HepG2 (cell line): ENCODE results near the gene SUSD3. TPM values are rescaled to one million over a fixed set of nuclear protein-coding genes. Genes with fewer than 3 reads are reported as not detected.

Experiments
- ATAC-seq: fragments of 200-7000 bp; cut with Tn5 transposase; 3 replicates; pipeline ENCODE4 v1.9.1; 2020; ENCODE audit warnings: mild to moderate bottlenecking, moderate library complexity
- BruUV-seq: library from RNA; stranded (reverse); fragments of 400-500 nt; replicated peaks from 2 replicates; lab custom pipeline; 2021; lab: Mats Ljungman, UMichigan
- CTCF ChIA-PET: fragments of 300-600 bp; formaldehyde crosslinking; extraction: SDS; loops from one replicate; lab custom pipeline; 2021; ENCODE audit warnings: low total read pairs, inconsistent platforms, low intra/inter-chr PET ratio; lab: Yijun Ruan, JAX
- POLR2A ChIA-PET: fragments of 350-600 bp; sonication (Branson Sonifier 250); formaldehyde crosslinking; loops from one replicate; lab custom pipeline; 2020; ENCODE audit warnings: antibody characterized with exemption, inconsistent platforms; lab: Yijun Ruan, JAX
- DNase-seq: peaks from one replicate; pipeline ENCODE4 v3.0.0-alpha.2; 2015; ENCODE audit warnings: low spot score
- FAIRE-seq: peaks from 3 replicates; lab custom pipeline; 2011; peaks lifted over from hg19 to GRCh38; lab: Jason Lieb, UNC
- H2AFZ ChIP-seq: one replicate; pipeline ENCODE4 v1.6.1; 2011; ENCODE audit warnings: low read length, inconsistent platforms
- H3K27ac ChIP-seq: fragments of 300-600 bp; 3 replicates; pipeline ENCODE4 v1.8.0; 2011; ENCODE audit warnings: mixed run types, mild to moderate bottlenecking, mixed read lengths, low read length, inconsistent platforms; ENCODE audit not compliant: insufficient read depth; ENCODE audit errors: extremely low read length
- H3K27me3 ChIP-seq, 2 experiments: fragments of 200-600 bp in 1 of 2; 2 replicates in 1 of 2; 3 replicates in 1 of 2; pipeline versions ENCODE4 v1.6.0 to v1.8.0; 2011; ENCODE audit warnings: low read length in 2 of 2, mild to moderate bottlenecking in 2 of 2, moderate library complexity in 2 of 2, inconsistent platforms in 1 of 2; ENCODE audit not compliant: insufficient read depth in 2 of 2, control insufficient read depth in 1 of 2
- H3K36me3 ChIP-seq, 2 experiments: fragments of 200-600 bp in 1 of 2; replicated peaks in 1 of 2; 2 replicates in 1 of 2; 3 replicates in 1 of 2; pipeline versions ENCODE4 v1.5.1 to v1.8.0; 2011; ENCODE audit warnings: low read length in 2 of 2, inconsistent platforms in 1 of 2; ENCODE audit not compliant: insufficient read depth in 2 of 2, control insufficient read depth in 1 of 2
- H3K4me1 ChIP-seq: 2 replicates; pipeline ENCODE4 v1.5.1; 2012; ENCODE audit warnings: low read length, inconsistent platforms; ENCODE audit not compliant: insufficient read depth
- H3K4me2 ChIP-seq: 2 replicates; pipeline ENCODE4 v1.6.0; 2011; ENCODE audit warnings: low read depth, low read length, inconsistent platforms
- H3K4me3 ChIP-seq, 3 experiments: fragments of 200-600 bp in 1 of 3; sonication (generic), shearing (Covaris generic) in 1 of 3; replicated peaks in 1 of 3; 2 replicates each; pipeline ENCODE4 v1.5.1; 2011 to 2016; ENCODE audit warnings: low read length in 3 of 3, inconsistent platforms in 2 of 3, low read depth in 2 of 3, mild to moderate bottlenecking in 2 of 3, control low read depth in 1 of 3, mixed read lengths in 1 of 3; ENCODE audit not compliant: insufficient read depth in 1 of 3
- H3K79me2 ChIP-seq: one replicate; pipeline ENCODE4 v1.6.1; 2011; ENCODE audit warnings: low read length, inconsistent platforms; ENCODE audit not compliant: insufficient read depth
- H3K9ac ChIP-seq: 2 replicates; pipeline ENCODE4 v1.6.0; 2011; ENCODE audit warnings: mild to moderate bottlenecking, low read depth, low read length, inconsistent platforms; ENCODE audit not compliant: insufficient read depth
- H3K9me3 ChIP-seq: 2 replicates; pipeline ENCODE4 v1.5.1; 2012; ENCODE audit warnings: mild to moderate bottlenecking, low read length
- H4K20me1 ChIP-seq: 2 replicates; pipeline ENCODE4 v1.6.0; 2011; ENCODE audit warnings: inconsistent platforms, mild to moderate bottlenecking, low read length, moderate library complexity; ENCODE audit not compliant: insufficient read depth
- ATF7-NPFF ChIP-seq: sonication (generic); formaldehyde crosslinking; IDR thresholded peaks from 2 replicates; pipeline ENCODE4 v1.8.1; 2023; ENCODE audit warnings: mild to moderate bottlenecking, low read depth, missing genetic modification reagents, moderate library complexity
- FOSL2 ChIP-seq: sonication (generic); formaldehyde crosslinking; IDR thresholded peaks from 2 replicates; pipeline ENCODE4 v1.4.0; 2020; ENCODE audit warnings: missing genetic modification reagents
- FOXO1 ChIP-seq: sonication (generic); formaldehyde crosslinking; IDR thresholded peaks from 2 replicates; pipeline ENCODE4 v1.4.0; 2020; ENCODE audit warnings: missing genetic modification reagents
- HIVEP1 ChIP-seq: sonication (generic); formaldehyde crosslinking; IDR thresholded peaks from 2 replicates; pipeline ENCODE4 v1.4.0; 2020; ENCODE audit warnings: mild to moderate bottlenecking, missing genetic modification reagents
- NFYC ChIP-seq: IDR thresholded peaks from 2 replicates; pipeline ENCODE4 v1.6.1; 2016; ENCODE audit warnings: missing genetic modification reagents, missing compliant biosample characterization
- NR2F1 ChIP-seq, 2 experiments: fragments of 450-650 bp in 1 of 2; formaldehyde crosslinking in 1 of 2; IDR thresholded peaks; 2 replicates each; pipeline versions ENCODE4 v1.5.0 to v1.6.1; 2016 to 2020; ENCODE audit warnings: mild to moderate bottlenecking in 1 of 2, missing compliant biosample characterization in 1 of 2, missing genetic modification reagents in 1 of 2, moderate library complexity in 1 of 2
- NR2F6 ChIP-seq, 2 experiments: IDR thresholded peaks; 2 replicates each; pipeline ENCODE4 v1.6.1; 2016; ENCODE audit warnings: antibody characterized with exemption in 1 of 2, mild to moderate bottlenecking in 1 of 2
- RARA ChIP-seq: IDR thresholded peaks from 2 replicates; pipeline ENCODE4 v1.6.1; 2016; ENCODE audit warnings: missing genetic modification reagents, missing compliant biosample characterization
- SMARCE1 ChIP-seq: fragments of 450-650 bp; IDR thresholded peaks from 2 replicates; pipeline ENCODE4 v1.6.1; 2017; ENCODE audit warnings: borderline replicate concordance
- TEAD3 ChIP-seq: optimal IDR thresholded peaks from 2 replicates; pipeline ENCODE3; 2016; ENCODE audit warnings: borderline replicate concordance
- ZNF282 ChIP-seq: fragments of 450-650 bp; IDR thresholded peaks from 2 replicates; pipeline ENCODE4 v1.6.1; 2018; ENCODE audit not compliant: partially characterized antibody
- ZNF484 ChIP-seq: sonication (generic); formaldehyde crosslinking; IDR thresholded peaks from 2 replicates; pipeline ENCODE4 v1.5.1; 2020; ENCODE audit warnings: mild to moderate bottlenecking, low read depth, missing genetic modification reagents, borderline replicate concordance
- WGBS: methylation state at CpG from one replicate; pipeline ENCODE4 v1.1.6; 2017; ENCODE audit warnings: low lambda C conversion rate; 5-methylcytosine and 5-hydroxymethylcytosine counted together
- in situ Hi-C: cut with HindIII; loops from 2 replicates; pipeline ENCODE4 v1.10.0; 2017; ENCODE audit warnings: low pct_unique_long_range_greater_than_20kb; ENCODE audit not compliant: extremely low pct_ligation_motif_present
- intact Hi-C: fragments of 100-400 bp; cut with micrococcal nuclease; formaldehyde crosslinking; loops from one replicate; pipeline ENCODE4 v1.10.0; 2022; ENCODE audit not compliant: unreplicated experiment
- polyA plus RNA-seq, 8 experiments: library from polyadenylated mRNA; depleted of rRNA in 3 of 8; stranded (reverse) in 7 of 8; unstranded in 1 of 8; fragments of >200 nt; fragmentation: Illumina TruSeq in 4 of 8; extraction: Trizol in 4 of 8; gene quantifications; 2 replicates each; pipeline versions ENCODE4 v1.2.1 to v1.2.3, GENCODE V29; 2011 to 2016; ENCODE audit warnings: low read depth in 4 of 8, missing spikeins in 1 of 8, mixed read lengths in 1 of 8; ENCODE audit not compliant: insufficient read depth in 1 of 8
- total RNA-seq, 5 experiments: library from RNA; depleted of rRNA; stranded (reverse); fragments of >200 nt; fragmentation: Illumina TruSeq; extraction: Trizol; gene quantifications; 2 replicates each; pipeline ENCODE4 v1.2.3, GENCODE V29; 2016; ENCODE audit warnings: low read depth in 1 of 5

The SUSD3 gene
- total and polyA plus RNA-seq, 2 of the 13 experiments (the other 11 are each of a cell fraction or from before 2014, with no cell fraction given) = 7.0 to 9.1 TPM

DNA sequence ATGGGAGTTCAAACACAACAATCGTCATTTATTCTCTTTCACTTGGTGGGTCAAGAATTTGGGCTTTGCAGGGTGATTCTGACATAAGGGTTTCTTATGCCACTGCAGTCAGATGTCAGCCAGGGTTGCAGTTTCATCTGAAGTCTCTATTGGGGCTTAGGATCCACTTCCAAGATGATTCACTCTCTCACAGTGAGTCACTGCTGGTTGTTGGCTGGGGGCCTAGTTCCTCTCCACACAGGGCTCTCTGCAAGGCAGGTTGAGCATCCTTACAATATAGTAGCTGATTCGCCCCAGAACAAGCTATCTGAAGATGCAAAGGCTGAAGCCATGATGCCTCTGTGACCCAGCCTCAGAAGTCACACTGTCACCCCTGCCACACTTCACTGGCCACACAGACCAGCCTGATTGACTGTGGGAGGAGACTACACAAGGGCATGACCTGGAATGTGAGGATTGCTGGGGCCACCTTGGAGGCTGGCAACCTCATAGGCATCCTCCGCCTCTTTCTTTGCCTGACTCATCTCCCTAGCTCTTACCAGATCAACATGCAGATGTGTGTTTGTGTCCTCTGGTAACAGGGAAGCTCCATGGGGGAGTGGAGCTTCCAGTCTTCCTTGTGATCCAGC is 33.1 kb downstream of the SUSD3 start:
- BruUV-seq = no TSS peak
- peak; percentile 50 for DNase-seq
- Histone ChIP-seq H2AFZ (no peak overlapping the region), H3K27me3 (peaks cover 1 to 5% of the 10 kb centered on the region in 2 experiments; a peak in 2 of 5 replicates), H3K4me1 (peaks cover 60% of the 10 kb centered on the region), H3K4me3 (no peak overlapping the region), H3K4me2 (no peak overlapping the region), H3K9ac (no peak overlapping the region), H3K9me3 (no peaks in the 10 kb centered on the region), H3K79me2 (peaks cover 1% of the 10 kb centered on the region), H4K20me1 (no peaks in the 10 kb centered on the region), H3K27ac (no peak overlapping the region)
- ChIA-PET CTCF (no interaction called here), POLR2A (no interaction called here)
- intact Hi-C loops = loop anchor here (1.0 kb wide), 1 partner anchor 30 kb away; no protein-coding TSS in a partner anchor
- no peak for FAIRE-seq
- WGBS = 15% methylated on average over 2 of the region's 3 CpGs
- ATAC-seq = no peak
- TF ChIP-seq ZNF484 (CRISPR knock-in tag) (no peak), HIVEP1 (CRISPR knock-in tag) (no peak), FOSL2 (CRISPR knock-in tag) (peak; percentile 85), NR2F6 (IDR thresholded peaks at IDR 0.05) (peak; percentile 32; the same call in 1 of the 2 replicates), NR2F6 (CRISPR knock-in tag; IDR thresholded peaks at IDR 0.05) (peak; percentile 46; the same call in 1 of the 2 replicates), RARA (CRISPR knock-in tag) (peak; percentile 53), ZNF282 (no peak), ATF7-NPFF (CRISPR knock-in tag) (no peak), TEAD3 (peak; percentile 81), FOXO1 (no peak), SMARCE1 (no peak), NR2F1 (CRISPR knock-in tag; IDR thresholded peaks at IDR 0.05) (peak in 1 of 2 experiments; percentile 45; a peak in 2 of 4 replicates), NFYC (CRISPR knock-in tag) (no peak)
- TF ChIP-seq, all 625 proteins: peak for 5
- H3K36me3 ChIP-seq = no peaks in the 10 kb centered on the region
- in situ Hi-C loops = no loop called here
